GM18519 (cell line): ENCODE measurements around the gene HOXC5.

Experiments used
- ATAC-seq: cut with Tn5 transposase; IDR thresholded peaks from one replicate; pipeline ENCODE4 v1.9.1; 2021; ENCODE audit warnings: mild to moderate bottlenecking, moderate library complexity; ENCODE audit not compliant: unreplicated experiment, low FRiP score

Gene HOXC5

GRCh38 chr12:54032627-54033100 is at the start of gene HOXC5:
HOXC5 (plus strand) TSS chr12:54033050; CDS start chr12:54033123, 73 bp downstream.
- no peak for ATAC-seq

DNA sequence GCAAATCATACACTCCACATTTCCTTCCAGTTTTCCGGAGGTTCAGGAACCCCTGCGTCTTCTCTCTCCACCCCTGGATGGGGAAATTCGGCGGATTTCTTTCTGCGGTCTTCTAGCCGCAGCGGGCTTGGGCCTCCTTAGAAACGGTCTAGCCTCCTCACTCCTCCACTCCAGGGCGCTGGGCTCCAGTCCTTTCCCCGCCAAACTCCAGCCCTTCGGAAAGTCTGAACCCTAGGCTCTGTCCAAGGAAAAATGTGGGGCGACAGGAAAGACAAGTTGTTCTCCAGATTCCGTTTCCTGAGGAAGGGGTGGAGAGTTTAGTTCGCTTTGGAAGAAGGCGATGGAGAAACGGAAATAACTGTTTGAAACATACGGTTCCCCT is 49.3 kb upstream of the HOXC5 start:
- no peak for ATAC-seq

- no peak for ATAC-seq
Measured at GRCh38 chr12:53983950-53984572, 48.8 kb upstream of the HOXC5 start.

DNA sequence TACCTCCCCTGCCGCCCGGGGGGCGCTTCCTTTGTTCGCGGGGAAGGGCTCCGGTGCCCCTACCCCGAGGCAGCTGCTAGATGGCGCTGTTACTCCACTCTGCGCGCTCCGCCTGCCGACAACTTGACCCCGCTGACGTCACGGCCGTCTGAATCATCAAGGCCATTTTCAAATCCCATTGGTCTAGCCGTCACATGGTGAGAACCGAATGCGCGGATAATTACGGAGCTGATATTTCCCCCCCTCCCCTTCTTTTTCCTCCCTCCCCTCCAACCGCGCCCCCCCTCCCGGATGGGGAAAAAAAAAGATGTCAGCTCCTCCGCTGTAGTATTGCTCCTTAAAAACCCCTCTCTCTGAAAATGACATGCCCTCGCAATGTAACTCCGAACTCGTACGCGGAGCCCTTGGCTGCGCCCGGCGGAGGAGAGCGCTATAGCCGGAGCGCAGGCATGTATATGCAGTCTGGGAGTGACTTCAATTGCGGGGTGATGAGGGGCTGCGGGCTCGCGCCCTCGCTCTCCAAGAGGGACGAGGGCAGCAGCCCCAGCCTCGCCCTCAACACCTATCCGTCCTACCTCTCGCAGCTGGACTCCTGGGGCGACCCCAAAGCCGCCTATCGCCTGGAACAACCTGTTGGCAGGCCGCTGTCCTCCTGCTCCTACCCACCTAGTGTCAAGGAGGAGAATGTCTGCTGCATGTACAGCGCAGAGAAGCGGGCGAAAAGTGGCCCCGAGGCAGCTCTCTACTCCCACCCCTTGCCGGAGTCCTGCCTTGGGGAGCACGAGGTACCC is 47.8 kb upstream of the HOXC5 start, which contains the start of gene HOXC10:
Gene HOXC10, plus strand, starts transcription at position 246 of the 791 bp plus-strand sequence. Its CDS starts 114 bp downstream, at position 360.
- ATAC-seq, result no peak

DNA sequence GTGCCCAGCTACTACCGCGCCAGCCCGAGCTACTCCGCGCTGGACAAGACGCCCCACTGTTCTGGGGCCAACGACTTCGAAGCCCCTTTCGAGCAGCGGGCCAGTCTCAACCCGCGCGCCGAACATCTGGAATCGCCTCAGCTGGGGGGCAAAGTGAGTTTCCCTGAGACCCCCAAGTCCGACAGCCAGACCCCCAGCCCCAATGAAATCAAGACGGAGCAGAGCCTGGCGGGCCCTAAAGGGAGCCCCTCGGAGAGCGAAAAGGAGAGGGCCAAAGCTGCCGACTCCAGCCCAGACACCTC is 47.2 kb upstream of the HOXC5 start:
- ATAC-seq, result no peak

GRCh38 chr12:53985994-53986685 is 46.7 kb upstream of the HOXC5 start:
- ATAC-seq, result no peak

DNA sequence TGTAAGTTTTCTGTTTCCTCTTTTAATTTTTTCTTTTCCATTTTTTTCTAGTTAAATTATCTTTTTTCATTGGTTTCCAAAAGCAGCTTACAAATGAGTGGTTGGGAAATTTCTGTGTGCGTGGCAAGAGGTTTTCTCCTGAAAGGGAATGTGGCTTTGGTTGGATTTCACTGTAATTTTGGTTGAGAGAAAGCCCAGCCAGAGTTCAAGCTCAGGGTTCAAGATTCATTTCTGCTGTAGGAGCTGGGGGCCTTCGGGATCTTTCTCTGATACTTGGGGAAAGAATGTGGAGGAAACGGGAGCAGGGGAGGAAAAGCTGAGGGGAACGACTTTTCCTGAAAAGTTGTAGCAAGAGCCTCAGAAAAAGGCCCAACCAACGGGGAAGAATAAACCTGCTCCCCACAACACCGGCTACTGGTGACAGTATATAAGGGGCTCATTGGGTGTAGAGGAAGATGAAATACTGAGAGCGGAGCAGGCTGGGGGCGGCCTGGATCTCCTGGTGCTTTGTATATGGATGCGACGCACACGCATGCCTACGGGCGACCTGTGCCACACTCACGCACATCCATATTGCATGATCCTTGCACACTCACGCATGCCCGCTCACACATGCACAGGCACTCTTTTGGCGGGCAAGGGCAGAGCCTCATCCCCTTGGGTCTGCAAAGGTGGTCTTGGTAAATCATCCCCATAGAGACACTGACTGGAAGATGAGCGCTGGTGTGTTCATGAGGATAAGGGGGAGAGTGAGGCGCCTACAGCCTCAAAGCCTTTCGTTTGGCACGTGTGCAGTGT is 46.0 kb upstream of the HOXC5 start:
- ATAC-seq, result no peak

- no peak for ATAC-seq
Measured at GRCh38 chr12:53987787-53988230, 45.0 kb upstream of the HOXC5 start.

DNA sequence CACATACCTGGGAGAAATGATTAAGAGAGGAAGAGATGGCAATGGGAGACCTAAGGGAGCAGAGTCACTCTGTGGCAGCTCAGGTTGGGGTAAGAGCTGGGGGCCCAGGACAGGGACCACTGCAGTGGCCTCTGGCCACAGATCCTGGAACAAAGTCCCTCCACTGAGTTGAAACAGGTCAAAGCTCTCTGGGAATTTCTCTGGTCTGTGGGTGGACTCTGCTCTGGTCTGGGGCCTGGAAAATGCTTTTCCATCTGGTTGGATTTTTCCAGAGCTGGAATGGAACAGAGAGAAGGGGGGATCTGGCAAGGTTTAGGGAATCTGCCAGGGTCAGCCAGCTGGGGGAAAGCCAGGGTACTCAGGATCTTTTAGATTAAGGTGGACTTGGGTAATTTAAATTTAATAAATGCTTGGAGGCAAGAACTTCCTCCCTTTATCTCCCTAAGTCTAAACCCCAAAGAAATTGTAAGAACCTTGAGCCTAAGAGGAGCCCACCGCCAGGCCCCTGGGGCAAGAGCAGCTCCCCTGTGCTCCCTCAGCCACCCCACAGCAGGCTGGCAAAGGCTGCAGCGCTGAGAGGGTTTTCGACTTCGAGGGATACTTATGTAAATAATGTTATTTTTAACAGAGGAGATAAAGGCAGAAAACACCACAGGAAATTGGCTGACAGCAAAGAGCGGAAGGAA is 44.2 kb upstream of the HOXC5 start:
- no peak for ATAC-seq

- ATAC-seq, result no peak
Measured at GRCh38 chr12:53989227-53990113, 43.4 kb upstream of the HOXC5 start.

GRCh38 chr12:53990311-53991076 is 42.4 kb upstream of the HOXC5 start:
- no peak for ATAC-seq

- ATAC-seq, result no peak
Measured at GRCh38 chr12:53991077-53991460, 41.8 kb upstream of the HOXC5 start.

DNA sequence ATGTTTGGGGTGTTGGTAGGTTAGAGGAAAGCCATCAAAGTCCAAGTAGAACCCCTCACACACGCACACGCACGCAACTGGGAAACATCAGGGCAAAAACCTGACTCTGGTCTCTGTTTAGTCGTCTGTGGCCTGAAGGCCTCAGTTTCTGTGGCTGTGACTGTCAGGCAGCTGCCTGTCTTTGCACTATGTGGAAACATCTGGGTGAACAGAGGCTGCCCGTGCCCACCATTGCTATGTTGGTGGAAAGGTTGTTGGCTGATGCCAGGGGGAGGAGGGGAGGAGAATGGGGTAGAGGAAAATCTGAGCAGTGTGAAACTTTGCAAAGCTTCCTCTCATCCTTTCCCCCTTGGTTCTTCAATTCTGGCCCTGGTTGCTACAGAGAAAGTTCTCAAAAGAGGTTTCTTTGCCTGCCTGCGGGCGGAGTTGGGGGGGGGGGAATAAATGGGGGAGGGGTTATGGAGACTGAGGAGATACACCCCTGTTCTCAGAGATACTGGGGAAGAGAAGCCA is 40.4 kb upstream of the HOXC5 start:
- no peak for ATAC-seq

GRCh38 chr12:53993162-53994008 is 39.5 kb upstream of the HOXC5 start:
- no peak for ATAC-seq

DNA sequence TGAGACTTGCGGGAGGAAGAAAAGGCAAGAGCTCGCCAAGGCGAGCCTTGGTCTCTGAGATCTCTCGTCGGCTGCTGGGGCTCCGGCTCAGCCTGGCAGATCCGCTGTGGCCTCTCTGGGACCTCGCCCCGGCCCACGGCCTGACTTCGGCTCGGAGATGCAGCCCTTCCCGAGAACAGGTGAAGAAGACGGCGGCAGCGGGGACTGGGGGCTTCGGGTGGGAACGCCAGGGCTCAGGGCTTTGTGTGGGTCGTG is 38.9 kb upstream of the HOXC5 start:
- ATAC-seq, result no peak

DNA sequence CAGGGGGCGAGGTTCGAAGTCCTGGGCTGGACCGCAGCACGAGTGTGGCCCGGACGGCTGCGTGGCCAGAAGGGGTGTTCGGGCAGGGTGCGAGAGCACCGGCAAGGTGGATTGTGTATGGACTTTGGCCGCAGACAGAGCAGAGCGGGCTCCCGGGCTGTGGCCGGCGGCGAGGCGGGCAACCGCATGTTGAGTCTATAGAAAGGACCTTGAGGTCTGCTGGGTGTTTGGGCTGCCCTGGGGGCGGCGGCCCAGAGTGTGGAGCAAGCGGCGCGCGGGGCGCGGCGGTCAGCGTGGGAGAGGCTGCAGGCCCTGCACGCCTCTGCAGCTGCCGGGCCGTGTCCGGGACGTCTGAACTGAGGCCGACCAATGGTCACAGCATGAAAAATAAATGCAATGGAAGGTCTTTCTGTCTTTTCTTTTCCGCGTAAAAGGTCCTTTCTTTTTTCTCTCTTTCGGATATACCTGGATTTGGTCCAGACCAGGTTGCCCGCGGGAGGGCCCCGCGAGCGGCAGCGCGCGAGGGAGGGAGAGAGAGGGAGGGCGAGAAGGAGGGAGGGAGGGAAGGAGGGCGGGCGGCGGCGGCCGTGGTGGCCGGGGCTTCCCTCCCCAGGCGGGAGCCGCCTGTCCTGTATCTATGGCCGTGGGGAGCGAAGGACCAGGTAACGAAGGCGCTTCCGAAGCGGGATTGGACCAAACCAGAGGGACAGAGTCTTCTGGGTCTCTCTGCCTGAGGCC is 38.4 kb upstream of the HOXC5 start:
- no peak for ATAC-seq

GRCh38 chr12:53995002-53995377 is 37.9 kb upstream of the HOXC5 start:
- no peak for ATAC-seq
